Measurements from ENCODE around the gene ZSCAN10.
"Not testable (repeated sequence)": the region's sequence is repeated elsewhere in the genome, so short reads cannot be mapped to it uniquely, and the experiment has no call there.

Gene ZSCAN10

GRCh38 chr16:3098459-3099394 lies at the start of gene ZSCAN10:
ZSCAN10 (minus strand) TSS chr16:3099294; CDS start chr16:3092937, 6,357 bp downstream.
- no peak for DNase-seq (ENCODE audit: low spot score)

- DNase-seq (ENCODE audit: low spot score): no peak
Measured at GRCh38 chr16:3148256-3149192, 49.4 kb upstream of the ZSCAN10 start.

GRCh38 chr16:3147757-3148104 lies 48.6 kb upstream of the ZSCAN10 start:
- DNase-seq (ENCODE audit: low spot score): no peak

DNA sequence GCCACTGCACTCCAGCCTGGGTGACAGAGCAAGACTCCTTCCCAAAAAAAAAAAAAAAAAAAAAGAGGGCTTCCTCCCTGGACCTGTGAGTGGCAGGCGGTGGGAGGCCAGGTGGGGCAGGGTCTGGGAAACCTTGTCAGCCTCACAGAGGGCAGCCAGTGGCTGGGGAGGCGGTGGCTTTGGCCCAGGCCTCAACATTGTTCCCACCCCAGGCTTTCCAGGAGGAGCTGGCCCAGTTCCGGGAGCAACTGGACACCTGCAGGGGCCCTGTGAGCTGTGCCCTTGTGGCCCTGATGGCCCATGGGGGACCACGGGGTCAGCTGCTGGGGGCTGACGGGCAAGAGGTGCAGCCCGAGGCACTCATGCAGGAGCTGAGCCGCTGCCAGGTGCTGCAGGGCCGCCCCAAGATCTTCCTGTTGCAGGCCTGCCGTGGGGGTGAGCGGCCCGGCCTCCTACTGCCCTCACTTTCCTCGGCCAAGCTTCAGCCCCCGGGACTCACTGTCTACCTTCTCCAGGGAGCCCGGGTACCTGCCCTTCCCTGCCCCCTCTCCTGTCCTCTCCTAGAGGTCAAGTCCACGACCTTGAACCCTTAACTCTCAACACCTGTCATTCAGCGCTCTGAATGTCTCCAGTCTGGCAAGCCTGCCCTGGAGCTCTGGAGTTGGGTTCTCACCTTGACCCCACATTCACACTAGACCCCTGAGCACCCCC lies 48.1 kb upstream of the ZSCAN10 start:
- DNase-seq (ENCODE audit: low spot score): no peak

GRCh38 chr16:3145660-3146059 lies 46.6 kb upstream of the ZSCAN10 start:
- DNase-seq (ENCODE audit: low spot score): no peak

DNA sequence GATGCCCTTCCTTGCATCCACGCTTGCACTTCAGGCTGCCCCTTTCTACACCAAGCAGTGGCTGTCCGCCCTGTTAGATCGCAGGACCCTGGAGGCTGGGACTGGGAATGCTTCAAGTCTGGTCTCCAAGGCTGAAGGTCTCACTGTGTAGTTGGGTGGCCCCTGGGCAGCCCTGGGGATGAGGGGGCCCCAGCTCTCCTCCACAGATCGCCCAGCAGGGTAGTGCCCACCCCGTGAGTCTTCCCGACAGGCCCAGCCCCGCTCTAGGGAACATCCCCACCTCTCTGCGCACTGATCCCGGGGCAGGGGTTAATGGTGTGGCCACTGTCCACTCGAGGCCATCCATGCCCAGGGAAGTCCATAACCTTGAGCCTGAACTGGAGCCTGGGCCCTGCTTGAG lies 46.1 kb upstream of the ZSCAN10 start:
- DNase-seq (ENCODE audit: low spot score): no peak

- no peak for DNase-seq (ENCODE audit: low spot score)
Measured at GRCh38 chr16:3144321-3144983, 45.4 kb upstream of the ZSCAN10 start.

DNA sequence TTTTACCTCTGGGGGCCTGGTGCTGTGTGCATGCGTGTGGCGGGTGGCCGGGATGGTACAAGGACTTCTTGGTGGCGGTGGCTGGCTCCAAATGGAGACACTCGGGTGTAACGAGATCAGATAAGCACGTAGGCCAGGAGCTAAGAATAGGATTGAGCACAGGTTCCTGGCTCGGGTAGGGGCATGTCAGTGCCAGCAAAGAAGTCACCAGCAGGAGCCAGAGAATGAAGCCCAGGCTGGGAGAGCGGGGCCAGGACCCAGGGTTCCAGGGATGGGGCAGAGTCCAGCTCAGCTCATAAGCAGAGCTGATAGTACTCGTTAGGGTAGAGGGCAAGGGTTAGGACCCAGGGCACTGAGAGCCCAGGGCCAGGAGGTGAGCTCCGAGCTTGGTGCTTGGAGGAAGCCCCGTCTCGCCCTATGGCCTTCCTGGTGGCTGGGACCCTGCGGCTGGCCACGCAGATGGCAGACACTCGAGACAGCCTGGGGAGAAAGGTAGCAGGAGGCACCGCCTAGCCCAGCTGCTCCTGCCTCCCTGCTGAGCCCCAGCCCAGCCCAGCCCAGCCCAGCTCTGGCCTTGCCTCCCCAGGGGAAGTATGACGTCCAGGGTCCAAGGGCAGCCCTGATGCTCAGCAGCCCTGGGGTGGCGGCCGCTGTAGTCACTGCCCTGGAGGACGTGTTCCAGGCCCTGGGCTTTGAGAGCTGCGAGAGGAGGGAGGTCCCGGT lies 44.7 kb upstream of the ZSCAN10 start:
- DNase-seq (ENCODE audit: low spot score): no peak

DNA sequence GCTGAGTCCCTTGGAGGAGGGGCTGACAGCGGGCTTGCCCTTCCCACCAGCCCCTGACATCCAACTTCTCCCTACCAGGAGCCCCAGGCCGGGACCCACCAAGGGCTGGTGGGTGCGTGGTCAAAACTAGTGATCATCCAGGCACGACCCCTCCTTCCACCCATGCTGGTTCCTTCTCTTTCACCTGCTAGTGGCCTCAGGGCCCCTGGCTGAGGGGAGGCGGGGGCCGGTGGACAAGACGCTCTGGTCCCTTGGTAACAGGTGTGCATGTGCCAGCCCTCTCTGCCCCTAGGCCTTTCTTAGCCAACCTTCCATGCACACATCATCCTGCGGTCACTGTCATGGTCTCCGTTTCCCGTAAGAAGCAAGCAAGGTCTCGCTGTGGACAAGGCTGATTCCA lies 44.1 kb upstream of the ZSCAN10 start:
- DNase-seq (ENCODE audit: low spot score): no peak

DNA sequence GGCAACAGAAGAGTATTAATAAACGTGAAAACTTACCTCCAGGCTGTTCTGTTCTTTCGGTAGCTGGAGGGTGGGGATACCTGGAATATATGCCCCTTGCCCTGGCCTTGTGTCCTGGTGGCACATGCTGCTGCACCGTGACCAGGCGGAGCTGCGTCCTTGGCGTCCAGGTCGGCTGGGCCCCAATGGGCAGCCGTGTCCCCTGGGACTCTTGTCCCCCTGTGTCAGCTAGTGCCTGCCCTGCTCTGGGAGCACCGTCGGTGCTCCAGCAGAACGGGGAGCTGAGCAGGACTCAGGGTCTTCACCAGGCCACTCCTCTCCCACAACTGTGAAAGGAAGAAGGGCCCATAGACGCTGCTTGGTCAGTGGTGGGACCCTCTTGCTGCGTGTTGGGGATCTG lies 43.7 kb upstream of the ZSCAN10 start:
- DNase-seq (ENCODE audit: low spot score): no peak

DNA sequence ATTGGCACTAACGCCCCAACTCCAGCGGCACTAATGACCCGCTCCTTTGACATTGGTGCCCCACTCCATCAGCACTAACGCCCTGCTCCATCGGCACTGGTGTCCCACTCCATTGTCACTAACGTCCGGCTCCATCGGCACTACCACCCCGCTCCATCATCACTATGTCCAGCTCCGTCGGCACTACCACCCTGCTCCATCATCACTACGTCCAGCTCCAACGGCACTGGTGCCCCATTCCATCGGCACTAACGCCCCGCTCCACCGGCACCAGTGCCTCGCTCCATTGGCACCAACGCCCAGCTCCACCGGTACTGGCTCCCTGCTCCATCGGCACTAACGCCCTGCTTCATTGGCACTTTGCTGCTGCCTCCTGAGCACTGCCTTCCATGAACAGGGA lies 43.2 kb upstream of the ZSCAN10 start:
- DNase-seq (ENCODE audit: low spot score): no peak

- no peak for DNase-seq (ENCODE audit: low spot score)
Measured at GRCh38 chr16:3141781-3142311, 42.8 kb upstream of the ZSCAN10 start.

DNA sequence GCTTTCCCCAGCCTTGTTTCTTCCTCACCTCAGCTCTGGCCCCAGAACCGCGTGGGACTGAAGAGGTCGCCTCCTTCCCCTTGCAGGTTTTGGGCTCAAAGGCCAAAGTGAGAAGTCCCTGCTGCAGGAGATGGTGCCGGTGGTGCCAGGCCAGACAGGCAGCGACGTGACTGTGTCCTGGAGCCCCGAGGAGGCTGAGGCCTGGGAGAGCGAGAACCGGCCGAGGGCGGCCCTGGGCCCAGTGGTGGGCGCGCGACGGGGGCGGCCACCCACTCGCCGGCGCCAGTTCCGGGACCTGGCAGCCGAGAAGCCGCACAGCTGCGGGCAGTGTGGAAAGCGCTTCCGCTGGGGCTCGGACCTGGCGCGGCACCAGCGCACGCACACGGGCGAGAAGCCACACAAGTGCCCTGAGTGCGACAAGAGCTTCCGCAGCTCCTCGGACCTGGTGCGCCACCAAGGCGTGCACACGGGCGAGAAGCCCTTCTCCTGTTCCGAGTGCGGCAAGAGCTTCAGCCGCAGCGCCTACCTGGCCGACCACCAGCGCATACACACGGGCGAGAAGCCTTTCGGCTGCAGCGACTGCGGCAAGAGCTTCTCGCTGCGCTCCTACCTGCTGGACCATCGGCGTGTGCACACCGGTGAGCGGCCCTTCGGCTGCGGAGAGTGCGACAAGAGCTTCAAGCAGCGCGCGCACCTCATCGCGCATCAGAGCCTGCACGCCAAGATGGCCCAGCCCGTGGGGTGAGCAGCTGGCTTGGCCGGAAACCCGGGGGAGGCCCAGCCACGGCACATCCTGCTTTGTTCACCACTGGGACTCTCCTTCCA lies 41.7 kb upstream of the ZSCAN10 start:
- no peak for DNase-seq (ENCODE audit: low spot score)

DNA sequence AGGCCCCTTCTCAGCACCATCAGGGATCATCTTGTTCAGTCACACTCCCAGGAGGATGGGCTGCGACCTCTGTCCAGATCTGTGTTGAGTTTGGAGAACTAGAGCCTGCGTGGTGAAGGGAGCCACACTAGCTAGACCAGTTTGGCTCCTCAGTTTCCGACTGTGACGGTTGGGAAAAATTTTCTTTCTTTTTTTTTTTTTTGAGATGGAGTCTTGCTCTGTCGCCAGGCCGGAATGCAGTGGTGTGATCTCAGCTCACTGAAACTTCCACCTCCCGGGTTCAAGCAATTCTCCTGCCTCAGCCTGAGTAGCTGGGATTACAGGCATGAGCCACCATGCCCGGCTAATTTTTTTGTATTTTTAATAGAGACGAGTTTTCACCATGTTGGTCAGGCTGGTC lies 40.5 kb upstream of the ZSCAN10 start:
- not testable (repeated sequence) for DNase-seq (ENCODE audit: low spot score)

DNA sequence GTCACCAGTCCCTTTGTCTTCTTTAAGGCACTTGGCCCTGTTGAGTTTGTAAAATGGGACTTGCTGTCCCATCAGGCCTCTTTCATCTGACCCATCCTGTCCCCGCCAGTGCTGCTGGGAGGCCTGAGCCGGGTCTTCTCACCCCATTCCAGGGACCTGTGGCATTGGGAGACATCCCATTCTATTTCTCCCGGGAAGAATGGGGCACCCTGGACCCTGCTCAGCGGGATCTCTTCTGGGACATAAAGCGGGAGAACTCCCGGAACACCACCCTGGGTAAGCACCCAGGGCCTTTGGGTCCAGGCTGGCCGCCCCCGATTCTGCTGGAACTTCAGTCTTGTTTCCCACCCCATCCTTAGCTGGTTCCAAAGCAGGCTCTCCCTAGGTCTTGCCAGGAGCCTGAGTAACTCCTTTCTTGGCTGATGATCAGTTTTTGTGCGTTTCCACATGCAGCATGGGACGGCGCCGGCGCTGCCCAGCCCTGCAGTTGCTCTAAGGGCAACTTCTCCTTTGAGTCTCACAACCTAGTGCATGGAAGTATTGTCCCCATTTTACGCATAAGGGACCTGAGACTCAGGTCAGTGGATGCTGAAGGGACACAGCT lies 39.8 kb upstream of the ZSCAN10 start:
- DNase-seq (ENCODE audit: low spot score): no peak

DNA sequence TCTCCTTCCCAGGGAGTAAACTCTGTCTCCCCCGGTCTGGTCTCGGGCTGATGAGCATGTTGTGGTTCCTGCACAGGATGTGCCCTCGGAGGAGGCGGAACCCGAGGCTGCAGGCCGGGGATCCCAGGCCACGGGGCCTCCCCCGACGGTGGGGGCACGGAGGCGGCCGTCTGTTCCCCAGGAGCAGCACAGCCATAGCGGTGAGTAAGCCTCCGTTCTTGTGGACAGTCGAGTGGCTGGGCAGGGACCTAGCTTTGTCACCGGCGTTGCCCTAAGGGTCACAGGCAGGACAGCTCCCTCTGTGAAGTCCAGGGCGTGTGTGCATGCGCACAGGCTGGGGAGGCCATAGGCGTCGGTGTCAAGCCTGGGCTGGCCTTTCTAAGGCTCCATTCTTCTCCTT lies 39.2 kb upstream of the ZSCAN10 start:
- no peak for DNase-seq (ENCODE audit: low spot score)

DNA sequence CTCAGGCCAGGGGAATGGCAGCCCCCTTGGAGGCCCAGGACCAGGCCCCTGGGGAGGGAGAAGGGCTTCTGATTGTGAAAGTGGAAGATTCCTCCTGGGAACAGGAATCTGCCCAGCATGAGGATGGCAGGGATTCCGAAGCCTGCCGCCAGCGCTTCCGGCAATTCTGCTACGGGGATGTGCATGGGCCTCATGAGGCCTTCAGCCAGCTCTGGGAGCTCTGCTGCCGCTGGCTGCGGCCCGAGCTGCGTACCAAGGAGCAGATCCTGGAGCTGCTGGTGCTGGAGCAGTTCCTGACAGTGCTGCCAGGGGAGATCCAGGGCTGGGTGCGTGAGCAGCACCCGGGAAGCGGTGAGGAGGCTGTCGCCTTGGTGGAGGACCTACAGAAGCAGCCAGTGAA lies 38.2 kb upstream of the ZSCAN10 start:
- DNase-seq (ENCODE audit: low spot score): no peak

DNA sequence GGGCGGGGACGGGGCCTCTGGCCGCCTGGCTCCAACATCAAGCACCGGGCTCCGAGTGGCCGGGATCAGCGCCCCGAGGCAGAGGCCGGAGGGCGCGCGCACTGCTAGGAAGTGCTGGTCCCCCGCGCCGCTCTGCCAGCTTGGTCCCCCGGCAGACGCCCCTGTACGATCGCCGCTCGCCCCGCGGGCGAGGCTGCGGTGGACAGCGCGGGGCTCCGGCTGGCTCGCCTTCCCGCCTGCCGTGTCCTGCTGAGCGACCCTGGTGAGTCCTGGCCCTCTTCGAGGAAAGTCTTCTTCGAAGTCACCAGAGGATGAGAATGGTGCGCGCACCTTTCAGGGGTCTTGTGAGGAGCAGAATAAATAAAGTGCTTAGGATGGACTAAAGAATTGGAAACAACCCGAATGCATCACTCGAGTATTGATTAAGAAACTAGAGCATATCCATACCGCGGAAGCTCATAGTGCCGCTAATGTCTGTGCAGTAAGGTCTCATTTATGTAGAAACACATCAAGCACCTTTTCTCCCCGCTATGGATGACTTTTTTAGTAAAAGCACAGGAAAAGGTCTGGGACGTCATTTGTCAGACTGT lies 36.1 kb upstream of the ZSCAN10 start:
- no peak for DNase-seq (ENCODE audit: low spot score)

Data from CD4-positive, alpha-beta T cell treated with Interleukin-2 at 100 ng/mL for 4 hours (primary cell).